Measurements from ENCODE around the gene CDH4. TPM values are rescaled to one million over a fixed set of nuclear protein-coding genes. Genes with fewer than 3 reads are reported as not detected.

The CDH4 gene
- total and polyA plus RNA-seq, 9 of the 15 experiments (the other 6 are each of a cell fraction or from before 2014, with no cell fraction given): 0.04 TPM; not detected in 8

DNA sequence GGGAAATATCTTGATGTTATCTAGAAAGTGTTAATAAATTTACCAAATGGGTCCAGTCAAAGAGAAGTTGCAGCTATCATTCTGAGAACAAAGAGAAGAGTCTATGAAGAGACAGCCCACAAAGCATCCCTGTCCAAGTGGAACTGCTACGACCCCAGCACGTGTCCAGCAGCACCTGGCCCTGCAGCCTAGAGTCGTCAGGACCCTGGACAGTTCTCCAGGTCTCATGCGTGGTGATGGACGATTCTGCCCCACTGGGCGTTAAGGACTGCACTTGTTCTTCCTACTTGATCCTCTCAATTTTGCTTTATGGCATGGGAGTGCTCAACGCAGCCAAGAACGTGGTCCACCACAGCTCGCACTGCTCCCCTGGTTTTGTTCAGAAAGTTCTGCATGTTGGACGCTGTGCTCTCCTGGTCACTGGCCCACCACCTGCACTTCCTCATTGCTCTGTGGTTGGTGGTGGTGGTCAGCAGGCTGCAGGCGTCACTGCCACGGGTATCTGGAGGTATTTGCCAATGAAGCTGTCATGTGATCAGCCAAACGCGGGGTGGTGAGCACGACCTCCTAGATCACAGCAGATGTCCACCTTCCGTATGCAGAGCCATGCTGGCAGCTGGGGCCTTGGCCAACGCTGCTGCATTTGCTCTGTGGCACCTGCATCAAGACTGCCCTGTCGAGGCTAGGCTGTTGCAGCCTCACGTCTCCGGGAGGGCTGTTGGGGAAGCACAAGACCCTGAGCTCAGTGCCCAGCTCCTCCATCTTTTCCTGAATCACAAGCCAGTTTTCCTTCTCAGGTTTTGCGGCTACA lies 356.4 kb downstream of the CDH4 start (continued):
- TF ChIP-seq, protein P1, sequence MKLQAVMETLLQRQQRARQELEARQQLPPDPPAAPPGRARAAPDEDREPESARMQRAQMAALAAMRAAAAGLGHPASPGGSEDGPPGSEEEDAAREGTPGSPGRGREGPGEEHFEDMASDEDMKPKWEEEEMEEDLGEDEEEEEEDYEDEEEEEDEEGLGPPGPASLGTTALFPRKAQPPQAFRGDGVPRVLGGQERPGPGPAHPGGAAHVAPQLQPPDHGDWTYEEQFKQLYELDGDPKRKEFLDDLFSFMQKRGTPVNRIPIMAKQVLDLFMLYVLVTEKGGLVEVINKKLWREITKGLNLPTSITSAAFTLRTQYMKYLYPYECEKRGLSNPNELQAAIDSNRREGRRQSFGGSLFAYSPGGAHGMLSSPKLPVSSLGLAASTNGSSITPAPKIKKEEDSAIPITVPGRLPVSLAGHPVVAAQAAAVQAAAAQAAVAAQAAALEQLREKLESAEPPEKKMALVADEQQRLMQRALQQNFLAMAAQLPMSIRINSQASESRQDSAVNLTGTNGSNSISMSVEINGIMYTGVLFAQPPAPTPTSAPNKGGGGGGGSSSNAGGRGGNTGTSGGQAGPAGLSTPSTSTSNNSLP (IDR thresholded peaks at IDR 0.05; ENCODE audit: borderline replicate concordance, low read depth, low read length): no peak
- TF ChIP-seq NFXL1 (CRISPR knock-in tag; IDR thresholded peaks at IDR 0.05) (no peak), RCOR1 (IDR thresholded peaks at IDR 0.05; ENCODE audit: borderline replicate concordance in 1 of 2, low read depth in 2 of 2, low read length in 2 of 2) (0 out of 4 replicates have a peak, but pooled peaks of 1 of the 2 experiments have one; percentile 25), MIER1 (IDR thresholded peaks at IDR 0.05; ENCODE audit: low read depth) (peak; percentile 89), PRMT5 (CRISPR knock-in tag; IDR thresholded peaks at IDR 0.05) (0 out of 2 replicates have a peak, but pooled peaks have one; percentile 31), MBD2 (IDR thresholded peaks at IDR 0.05; ENCODE audit: borderline replicate concordance, low read depth) (no peak)
- TF ChIP-seq, protein P2, sequence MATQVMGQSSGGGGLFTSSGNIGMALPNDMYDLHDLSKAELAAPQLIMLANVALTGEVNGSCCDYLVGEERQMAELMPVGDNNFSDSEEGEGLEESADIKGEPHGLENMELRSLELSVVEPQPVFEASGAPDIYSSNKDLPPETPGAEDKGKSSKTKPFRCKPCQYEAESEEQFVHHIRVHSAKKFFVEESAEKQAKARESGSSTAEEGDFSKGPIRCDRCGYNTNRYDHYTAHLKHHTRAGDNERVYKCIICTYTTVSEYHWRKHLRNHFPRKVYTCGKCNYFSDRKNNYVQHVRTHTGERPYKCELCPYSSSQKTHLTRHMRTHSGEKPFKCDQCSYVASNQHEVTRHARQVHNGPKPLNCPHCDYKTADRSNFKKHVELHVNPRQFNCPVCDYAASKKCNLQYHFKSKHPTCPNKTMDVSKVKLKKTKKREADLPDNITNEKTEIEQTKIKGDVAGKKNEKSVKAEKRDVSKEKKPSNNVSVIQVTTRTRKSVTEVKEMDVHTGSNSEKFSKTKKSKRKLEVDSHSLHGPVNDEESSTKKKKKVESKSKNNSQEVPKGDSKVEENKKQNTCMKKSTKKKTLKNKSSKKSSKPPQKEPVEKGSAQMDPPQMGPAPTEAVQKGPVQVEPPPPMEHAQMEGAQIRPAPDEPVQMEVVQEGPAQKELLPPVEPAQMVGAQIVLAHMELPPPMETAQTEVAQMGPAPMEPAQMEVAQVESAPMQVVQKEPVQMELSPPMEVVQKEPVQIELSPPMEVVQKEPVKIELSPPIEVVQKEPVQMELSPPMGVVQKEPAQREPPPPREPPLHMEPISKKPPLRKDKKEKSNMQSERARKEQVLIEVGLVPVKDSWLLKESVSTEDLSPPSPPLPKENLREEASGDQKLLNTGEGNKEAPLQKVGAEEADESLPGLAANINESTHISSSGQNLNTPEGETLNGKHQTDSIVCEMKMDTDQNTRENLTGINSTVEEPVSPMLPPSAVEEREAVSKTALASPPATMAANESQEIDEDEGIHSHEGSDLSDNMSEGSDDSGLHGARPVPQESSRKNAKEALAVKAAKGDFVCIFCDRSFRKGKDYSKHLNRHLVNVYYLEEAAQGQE (IDR thresholded peaks at IDR 0.05; ENCODE audit: borderline replicate concordance): peak; percentile 98
- TF ChIP-seq, protein P2 (CRISPR knock-in tag; IDR thresholded peaks at IDR 0.05; ENCODE audit: low read depth): peak; percentile 92
- TF ChIP-seq, protein P3, sequence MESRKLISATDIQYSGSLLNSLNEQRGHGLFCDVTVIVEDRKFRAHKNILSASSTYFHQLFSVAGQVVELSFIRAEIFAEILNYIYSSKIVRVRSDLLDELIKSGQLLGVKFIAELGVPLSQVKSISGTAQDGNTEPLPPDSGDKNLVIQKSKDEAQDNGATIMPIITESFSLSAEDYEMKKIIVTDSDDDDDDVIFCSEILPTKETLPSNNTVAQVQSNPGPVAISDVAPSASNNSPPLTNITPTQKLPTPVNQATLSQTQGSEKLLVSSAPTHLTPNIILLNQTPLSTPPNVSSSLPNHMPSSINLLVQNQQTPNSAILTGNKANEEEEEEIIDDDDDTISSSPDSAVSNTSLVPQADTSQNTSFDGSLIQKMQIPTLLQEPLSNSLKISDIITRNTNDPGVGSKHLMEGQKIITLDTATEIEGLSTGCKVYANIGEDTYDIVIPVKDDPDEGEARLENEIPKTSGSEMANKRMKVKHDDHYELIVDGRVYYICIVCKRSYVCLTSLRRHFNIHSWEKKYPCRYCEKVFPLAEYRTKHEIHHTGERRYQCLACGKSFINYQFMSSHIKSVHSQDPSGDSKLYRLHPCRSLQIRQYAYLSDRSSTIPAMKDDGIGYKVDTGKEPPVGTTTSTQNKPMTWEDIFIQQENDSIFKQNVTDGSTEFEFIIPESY (CRISPR knock-in tag; IDR thresholded peaks at IDR 0.05): no peak
- TF ChIP-seq, protein P4, sequence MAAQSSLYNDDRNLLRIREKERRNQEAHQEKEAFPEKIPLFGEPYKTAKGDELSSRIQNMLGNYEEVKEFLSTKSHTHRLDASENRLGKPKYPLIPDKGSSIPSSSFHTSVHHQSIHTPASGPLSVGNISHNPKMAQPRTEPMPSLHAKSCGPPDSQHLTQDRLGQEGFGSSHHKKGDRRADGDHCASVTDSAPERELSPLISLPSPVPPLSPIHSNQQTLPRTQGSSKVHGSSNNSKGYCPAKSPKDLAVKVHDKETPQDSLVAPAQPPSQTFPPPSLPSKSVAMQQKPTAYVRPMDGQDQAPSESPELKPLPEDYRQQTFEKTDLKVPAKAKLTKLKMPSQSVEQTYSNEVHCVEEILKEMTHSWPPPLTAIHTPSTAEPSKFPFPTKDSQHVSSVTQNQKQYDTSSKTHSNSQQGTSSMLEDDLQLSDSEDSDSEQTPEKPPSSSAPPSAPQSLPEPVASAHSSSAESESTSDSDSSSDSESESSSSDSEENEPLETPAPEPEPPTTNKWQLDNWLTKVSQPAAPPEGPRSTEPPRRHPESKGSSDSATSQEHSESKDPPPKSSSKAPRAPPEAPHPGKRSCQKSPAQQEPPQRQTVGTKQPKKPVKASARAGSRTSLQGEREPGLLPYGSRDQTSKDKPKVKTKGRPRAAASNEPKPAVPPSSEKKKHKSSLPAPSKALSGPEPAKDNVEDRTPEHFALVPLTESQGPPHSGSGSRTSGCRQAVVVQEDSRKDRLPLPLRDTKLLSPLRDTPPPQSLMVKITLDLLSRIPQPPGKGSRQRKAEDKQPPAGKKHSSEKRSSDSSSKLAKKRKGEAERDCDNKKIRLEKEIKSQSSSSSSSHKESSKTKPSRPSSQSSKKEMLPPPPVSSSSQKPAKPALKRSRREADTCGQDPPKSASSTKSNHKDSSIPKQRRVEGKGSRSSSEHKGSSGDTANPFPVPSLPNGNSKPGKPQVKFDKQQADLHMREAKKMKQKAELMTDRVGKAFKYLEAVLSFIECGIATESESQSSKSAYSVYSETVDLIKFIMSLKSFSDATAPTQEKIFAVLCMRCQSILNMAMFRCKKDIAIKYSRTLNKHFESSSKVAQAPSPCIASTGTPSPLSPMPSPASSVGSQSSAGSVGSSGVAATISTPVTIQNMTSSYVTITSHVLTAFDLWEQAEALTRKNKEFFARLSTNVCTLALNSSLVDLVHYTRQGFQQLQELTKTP (IDR thresholded peaks at IDR 0.05; ENCODE audit: low read depth in 1 of 2, partially characterized antibody in 2 of 2): peak in 1 of 2 experiments; percentile 43
